Left forelimb (tissue), 1 donor: ENCODE results near the gene FLCN.
"Not testable (repeated sequence)": the region's sequence is repeated elsewhere in the genome, so short reads cannot be mapped to it uniquely, and the experiment has no call there.

Experiments
- DNase-seq: peaks from one replicate; pipeline ENCODE4 v3.0.0-alpha.2; 2018; ENCODE audit warnings: low spot score

The FLCN gene, protein sequence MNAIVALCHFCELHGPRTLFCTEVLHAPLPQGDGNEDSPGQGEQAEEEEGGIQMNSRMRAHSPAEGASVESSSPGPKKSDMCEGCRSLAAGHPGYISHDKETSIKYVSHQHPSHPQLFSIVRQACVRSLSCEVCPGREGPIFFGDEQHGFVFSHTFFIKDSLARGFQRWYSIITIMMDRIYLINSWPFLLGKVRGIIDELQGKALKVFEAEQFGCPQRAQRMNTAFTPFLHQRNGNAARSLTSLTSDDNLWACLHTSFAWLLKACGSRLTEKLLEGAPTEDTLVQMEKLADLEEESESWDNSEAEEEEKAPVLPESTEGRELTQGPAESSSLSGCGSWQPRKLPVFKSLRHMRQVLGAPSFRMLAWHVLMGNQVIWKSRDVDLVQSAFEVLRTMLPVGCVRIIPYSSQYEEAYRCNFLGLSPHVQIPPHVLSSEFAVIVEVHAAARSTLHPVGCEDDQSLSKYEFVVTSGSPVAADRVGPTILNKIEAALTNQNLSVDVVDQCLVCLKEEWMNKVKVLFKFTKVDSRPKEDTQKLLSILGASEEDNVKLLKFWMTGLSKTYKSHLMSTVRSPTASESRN

DNA sequence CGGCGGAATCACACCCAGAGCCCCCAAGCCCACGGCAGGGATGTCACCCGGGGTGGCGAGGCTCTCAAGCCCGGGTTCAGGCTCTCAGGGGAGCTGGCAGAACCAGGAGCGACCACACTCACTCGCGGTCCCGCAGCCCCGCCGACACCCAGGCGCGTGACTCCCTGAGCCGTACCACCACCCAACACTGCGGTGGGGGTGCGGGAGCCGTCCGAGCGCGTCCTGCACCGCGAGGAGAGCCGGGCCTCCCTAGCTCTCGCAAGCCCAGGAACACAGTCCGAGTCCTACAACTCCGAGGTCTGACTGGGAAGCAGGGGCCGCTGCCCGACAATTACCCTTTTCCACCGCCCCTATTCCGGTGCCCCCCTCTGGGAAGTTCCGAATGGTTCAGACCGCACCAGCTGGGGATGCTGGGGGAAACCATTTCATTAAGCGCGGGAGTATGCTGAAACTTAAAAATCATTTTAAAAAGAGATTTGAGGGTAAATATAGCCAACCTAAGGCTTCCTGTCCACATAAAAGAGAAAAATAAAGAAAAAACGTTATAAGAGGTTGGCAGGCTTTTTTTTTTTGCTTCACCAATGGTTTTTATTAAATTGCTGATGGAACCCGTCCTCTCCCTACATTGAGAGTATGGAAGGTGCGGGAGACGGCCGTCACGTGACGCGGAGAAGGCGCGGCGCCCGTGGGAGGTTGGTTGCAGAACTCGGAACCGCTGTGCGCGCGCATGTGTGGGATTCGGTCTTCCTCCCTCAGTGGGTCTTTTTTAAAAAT lies at the start of gene FLCN:
FLCN (minus strand) TSS at position 143 of the 774 bp plus-strand sequence. CDS start 9,031 bp downstream, outside the sequence.
- DNase-seq = peak; percentile 91

DNA sequence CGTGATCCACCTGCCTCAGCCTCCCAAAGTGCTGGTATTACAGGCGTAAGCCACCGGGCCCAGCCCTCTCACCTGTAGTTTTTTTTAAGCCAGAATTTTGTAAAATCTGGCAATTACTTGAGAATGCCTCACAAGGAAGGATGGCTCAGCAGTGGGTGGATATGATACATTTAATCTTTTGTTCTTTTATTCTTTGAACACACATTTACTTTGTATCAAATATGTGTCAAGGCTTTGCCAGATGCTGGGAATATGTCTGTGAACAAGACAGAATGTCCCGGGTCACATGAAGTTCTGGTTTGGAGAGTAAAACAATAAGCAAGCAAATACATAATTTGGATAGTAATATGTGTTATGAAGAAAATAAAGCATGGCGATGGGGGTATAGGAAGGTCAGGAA lies 49.0 kb upstream of the FLCN start:
- no peak for DNase-seq

DNA sequence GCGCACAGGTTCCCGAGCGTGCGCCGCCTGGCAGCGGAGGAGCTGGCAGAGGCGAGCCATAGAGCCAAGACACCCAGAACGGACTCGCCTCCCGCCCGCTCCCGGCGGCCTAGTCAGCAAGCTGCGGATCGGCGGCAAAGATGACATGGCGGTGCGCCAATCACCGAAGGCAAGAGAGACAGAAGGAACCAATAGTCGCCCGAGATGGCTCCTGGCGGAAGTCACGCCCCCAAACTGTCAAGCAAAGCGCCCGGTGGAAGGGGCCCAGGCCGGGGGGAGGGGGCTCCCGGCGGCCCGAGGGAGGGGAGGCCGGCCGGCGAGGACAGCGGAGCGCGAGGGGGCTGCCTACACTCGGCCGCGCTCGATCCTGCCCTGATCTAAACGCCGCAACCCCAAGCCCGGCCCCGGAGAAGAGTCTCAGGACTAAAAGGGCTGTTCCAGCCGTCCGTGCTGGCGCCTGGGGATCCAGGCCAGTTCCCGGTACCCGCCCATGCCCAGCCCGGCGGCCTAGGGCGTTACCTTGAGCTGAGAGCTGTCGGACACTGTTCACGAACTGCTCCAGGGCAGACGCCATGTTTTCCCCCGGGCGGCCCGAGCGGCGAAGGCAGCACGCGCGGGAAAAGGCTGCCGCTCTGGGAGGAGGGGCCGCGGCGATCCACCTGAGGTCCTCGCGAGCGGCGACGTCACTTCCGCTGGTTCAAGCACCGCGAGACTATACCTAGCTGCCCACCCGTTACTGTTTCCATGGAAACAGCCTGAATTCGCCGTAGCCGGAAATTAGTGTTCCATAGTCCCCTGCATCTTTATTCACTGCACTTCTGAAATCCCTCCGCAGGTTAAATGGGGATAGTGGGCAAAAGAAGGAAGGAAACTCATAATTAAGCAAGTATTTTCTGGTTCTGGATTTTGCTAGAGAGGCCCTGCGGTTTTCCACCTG lies 43.9 kb upstream of the FLCN start, which contains the start of gene COPS3:
COPS3 (minus strand) TSS at position 634 of the 937 bp plus-strand sequence; CDS start at position 574, 60 bp downstream.
- DNase-seq = peak; percentile 97

DNA sequence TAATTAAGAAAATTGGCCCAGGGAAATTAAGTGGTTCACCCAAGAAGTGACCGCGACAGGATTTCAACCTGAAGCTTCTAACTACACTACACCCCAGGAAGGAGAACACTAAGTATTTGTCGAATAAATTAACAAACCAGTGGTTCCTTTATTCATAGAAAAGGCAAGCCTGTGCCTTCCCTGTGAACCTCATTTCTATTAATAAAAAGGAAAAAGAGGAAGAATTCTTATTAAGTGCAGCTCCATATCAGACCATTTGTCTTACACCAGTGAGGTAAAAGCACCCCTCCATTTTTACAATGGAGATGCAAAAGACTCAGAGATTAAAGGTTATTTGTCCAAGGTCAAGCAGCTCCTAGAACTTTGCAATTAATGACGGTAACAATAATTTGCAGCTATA lies 42.3 kb upstream of the FLCN start:
- DNase-seq = no peak

DNA sequence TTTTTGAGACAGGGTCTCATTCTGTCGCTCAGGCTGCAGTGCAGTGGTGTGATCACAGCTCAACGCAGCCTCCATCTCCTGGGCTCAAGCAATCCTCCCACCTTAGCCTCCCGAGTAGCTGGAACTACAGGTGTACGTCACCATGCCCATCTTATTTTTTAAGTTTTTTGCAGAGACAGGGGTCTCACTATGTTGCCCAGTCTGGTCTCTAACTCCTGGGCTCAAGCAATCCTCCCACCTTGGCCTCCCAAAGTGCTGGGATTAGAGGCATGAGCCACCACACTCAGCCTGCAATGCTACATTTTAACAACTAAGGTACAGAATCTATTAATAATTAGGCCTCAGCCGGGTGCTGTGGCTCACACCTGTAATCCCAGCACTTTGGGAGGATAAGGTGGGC lies 40.5 kb upstream of the FLCN start:
- not testable (repeated sequence) for DNase-seq

DNA sequence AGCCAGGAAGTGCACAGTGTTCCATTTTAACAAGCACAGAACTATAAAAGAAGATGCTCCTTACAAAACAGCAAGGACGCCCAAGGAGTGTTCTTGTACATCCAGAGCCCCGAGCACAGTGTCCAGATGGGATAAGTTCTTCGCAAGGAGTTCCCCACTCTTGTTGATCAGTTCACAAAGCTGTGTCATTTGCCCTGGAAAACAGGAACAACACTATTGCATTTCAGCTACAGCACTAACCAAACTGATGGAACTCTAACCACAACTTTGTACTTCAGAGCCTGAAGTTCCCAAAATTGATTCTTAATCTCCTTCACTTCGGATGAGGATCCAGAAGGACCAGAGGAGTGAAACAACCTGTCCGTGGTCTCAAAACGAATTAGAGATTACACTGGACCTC lies 39.0 kb upstream of the FLCN start:
- no peak for DNase-seq

DNA sequence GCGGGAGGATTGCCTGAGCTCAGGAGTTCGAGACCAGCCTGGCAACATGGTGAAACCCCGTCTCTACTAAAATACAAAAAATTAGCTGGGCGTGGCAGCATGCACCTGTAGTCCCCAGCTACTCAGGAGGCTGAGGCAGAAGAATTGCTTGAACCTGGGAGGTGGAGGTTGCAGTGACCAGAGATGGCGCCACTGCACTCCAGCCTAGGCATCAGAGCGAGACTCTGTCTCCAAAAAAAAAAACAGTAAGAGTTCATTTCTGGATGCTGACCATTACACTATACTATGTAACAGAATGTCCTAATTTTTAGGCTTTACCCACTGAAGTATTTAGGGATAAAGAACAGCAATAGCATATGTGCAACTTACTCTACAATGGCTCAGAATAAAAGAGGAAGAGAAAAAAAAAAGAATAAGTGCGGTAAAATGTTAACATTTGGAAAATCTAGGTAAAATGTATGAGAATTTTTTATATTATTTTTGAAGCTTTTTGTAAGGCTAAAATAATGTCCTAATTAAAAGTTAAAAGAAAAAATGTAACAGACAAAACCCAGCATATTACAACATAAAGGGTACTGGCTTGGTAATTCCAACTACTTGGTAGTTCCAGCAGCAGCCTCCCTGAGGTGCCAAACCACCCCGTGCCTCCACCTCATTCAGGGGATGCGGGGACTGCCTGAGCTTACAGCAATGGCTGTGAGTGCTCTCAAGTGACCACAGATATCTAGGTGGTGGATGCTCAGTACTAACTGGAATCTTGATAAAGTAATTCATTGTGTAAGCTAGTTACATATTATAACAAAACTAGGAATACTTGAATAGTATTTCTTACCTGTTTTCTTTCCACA lies 33.2 kb upstream of the FLCN start:
- DNase-seq = no peak

DNA sequence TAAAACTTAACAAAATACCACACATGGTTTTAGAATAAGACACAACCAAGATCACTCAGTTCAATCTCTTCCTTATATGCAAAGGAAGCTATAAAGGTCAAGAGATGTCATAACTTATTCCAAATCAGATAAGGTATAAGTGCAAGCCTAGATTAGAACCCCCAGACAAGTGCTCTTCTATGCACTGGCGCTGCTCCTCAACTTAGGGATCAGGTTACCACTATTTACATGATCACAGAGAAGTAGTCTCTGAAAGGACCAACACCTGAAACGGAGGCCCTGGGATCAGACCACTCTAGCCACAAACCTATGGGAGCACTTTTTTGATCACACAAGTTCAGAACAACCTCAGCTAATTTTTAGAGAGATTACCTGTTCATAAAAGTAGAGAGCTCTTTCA lies 27.5 kb upstream of the FLCN start:
- no peak for DNase-seq

DNA sequence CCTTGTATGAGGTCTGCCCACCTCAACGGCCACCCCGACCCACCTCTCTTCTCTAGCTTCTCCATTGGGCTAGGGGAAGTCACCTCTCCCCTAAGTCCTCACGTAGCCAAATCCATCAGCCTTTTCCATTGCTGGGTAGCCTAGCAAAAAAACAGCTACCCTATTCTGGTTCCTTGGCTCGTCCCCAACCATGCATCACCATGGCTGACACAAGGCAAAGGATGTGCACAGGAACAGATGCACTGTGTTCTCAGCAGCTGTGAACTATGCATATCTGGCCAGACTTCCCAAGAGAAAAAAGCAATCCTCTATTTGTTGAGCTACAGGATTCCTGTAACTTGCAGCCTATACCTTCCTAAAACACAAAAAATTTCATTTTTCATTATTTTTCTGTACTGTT lies 22.0 kb upstream of the FLCN start:
- no peak for DNase-seq

DNA sequence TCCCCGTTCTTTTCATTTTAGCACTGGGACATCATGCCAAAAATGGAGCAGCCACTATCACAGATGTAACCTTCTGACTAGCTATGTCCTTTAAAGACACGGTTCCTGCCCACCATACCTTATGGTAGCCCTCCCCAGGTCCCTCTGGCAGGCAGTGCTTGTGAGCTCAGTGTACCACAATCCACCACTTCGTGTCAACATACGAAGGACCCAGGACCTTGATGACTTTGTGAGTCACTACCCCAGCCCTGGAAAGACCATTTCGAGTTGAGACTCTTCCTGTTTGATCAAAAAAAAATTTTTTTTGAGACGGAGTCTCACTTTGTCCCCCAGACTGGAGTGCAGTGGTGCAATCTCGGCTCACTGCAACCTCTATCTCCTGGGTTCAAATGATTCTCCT lies 21.0 kb upstream of the FLCN start:
- DNase-seq = no peak

DNA sequence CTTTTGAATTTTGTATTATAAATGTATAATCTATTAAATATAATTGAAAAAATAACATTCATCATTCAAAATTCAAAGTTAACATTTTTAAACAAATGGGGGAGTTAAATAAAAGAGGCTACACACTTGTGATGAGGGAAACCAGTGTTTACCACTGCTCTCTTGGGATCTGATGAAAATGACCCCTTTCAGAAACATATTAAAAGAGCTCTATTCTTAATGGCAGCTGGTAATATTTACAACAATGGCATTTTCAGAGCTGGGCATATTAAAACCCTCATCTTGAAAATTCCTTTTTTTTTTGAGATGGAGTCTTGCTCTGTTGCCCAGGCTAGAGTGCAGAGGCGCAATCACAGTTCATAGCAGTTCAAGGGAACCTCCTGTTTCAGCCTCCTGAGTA lies 19.3 kb upstream of the FLCN start:
- DNase-seq = no peak

DNA sequence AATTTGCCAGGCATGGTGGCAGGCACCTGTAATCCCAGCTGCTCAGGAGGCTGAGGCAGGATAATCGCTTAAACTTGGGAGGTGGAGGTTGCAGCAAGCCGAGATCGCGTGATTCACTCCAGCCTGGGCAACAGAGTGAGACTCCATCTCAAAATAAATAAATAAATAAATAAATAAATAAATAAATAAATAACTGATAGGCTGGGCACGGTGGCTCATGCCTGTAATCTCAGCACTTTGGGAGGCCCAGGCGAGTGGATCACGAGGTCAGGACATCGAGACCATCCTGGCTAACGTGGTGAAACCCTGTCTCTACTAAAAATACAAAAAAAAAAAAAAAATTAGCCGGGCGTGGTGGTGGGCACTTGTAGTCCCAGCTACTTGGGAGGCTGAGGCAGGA lies 18.7 kb upstream of the FLCN start:
- DNase-seq = not testable (repeated sequence)

DNA sequence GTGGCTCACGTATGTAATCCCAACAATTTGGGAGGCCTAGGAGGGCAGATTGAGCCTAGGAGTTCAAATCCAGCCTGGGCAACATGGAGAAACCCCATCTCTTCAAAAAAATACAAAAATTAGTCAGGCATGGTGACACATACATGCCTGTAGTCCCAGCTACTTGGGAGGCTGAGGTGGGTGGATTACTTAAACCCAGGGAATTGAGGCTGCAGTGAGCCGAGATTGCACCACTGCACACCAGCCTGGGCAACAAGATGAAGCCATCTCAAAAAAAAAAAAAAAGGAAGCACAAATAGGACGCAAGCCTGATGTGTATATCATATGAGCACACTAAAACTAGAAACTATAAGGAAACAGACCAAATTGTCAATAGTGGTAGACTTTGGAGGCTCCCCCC lies 17.1 kb upstream of the FLCN start:
- DNase-seq = no peak

DNA sequence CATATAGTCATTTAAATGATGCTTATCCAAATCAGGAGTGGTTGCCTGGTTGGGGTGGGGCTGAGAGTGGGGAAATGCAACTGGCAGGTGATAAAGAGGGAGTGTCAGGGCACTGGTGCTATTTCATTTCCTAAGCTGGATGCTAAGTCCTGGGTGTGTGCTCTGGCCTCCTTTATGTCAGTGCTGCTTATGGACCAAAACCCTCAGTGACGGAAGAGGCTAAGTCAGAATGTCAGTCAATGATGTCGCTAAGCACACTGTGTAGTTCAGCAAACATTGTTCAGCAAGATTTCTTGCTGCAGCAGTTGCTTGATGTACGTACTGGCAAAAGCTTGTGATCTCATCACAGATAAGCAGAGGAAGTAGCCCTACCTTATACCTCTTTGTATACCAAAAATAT lies 16.4 kb upstream of the FLCN start:
- DNase-seq = no peak

DNA sequence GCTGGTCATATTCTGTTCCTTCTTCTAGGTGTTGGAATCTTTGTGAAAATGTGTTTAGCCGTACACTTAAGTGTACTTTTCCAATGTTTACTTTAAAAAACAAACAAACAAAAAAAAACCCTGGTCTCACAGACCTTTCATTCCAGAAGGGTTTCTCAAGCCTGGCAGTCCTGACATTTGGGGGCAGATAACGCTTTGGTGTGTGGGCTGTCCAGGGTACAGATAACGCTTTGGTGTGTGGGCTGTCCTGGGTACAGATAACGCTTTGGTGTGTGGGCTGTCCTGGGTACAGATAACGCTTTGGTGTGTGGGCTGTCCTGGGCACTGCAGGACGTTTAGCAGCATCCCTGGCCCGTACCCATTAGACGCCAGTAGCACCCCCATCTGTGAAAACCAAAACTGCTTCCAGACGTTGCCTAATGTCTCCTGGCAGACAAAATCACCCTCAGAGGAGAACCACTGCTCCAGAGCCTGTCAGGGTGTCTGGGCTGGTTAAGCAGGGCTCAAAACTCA lies 15.2 kb upstream of the FLCN start:
- DNase-seq = no peak

DNA sequence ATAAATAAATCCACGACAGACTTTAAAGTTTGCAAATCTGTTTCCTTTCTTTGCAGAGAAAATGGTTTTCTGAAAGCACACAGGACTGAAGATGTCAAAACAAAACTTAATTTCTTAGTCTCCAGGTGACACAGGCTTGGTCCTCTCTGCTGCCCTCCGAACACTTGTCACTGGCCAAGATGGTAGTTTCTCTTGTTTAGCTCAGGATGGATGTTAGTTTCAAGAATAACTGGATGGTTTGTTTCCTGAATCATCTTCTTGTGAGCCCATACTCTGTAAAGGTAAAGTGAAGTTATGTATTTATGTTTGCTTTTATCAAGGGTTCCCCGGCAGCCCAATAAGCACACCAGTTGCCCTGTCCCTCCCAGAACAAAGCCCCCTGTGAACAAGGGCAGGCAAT lies 9.9 kb upstream of the FLCN start:
- DNase-seq = no peak

DNA sequence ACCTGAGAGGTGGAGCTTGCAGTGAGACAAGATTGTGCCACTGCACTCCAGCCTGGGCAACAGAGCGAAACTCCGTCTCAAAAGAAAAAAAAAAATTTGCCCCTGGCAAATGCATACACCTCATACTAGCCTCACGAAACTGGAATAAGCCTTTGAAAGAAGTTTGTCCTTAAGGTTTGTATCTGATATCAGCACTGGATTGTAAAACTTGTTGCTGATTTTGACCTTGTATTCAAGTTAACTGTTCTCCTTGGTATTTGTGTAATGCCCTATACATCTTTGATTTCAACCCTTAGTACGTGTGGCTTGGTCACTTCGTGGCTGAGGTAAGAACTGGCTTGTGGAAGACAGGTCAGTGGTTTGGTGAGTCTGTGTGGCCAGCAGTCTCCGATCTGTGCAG lies 6.2 kb upstream of the FLCN start:
- DNase-seq = no peak

DNA sequence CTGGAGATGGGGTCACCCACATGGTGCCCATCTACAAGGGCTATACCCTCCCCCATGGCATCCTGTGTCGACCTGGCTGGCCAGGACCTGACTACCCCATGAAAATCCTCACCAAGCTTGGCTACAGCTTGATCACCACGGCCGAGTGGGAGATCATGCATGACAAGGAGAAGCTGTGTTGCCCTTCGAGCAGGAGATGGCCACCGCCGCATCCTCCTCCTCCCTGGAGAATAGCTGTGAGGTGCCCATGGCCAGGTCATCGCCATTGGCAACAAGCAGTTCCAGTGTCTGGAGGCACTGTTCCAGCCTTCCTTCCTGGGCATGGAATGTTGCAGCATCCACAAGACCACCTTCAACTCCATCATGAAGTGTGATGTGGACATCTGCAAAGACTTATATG lies 5.3 kb upstream of the FLCN start:
- DNase-seq = no peak

DNA sequence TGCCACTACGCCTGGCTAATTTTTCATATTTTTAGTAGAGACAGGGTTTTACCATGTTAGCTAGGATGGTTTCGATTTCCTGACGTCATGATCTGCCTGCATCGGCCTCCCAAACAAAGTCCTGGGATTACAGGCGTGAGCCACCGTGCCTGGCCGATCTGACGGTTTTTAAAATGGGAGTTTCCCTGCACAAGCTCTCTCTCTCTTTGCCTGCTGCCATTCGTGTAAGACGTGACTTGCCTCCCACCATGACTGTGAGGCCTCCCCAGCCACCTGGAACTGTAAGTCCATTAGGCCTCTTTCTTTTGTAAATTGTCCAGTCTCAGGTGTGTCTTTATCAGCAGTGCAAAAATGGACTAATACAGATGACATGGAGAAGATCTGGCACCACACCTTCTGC lies 4.7 kb upstream of the FLCN start:
- DNase-seq = no peak

DNA sequence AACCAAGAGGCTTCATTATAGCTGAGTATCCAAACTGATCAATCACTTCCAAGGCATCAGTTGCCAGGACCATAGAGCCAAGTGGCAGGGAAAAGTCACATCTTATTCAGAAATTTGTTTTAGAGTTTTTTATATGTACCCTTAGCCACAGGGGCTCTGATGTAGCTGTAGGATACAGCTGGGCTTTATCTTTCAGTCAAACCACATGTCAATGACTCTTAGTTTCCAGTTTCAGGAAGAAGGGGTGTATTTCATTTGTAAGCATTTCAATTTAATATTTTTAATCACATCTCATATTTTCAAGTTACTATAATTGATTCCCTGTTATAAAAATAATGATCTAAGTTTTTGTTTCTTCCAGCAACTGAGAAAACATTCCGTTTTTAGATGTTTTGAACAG lies 2.9 kb upstream of the FLCN start:
- DNase-seq = no peak
